ENCODE data around the gene ARMC6. TPM values are rescaled to one million over a fixed set of nuclear protein-coding genes. Genes with fewer than 3 reads are reported as not detected.

Gene ARMC6
- polyA plus RNA-seq, 1 donor from 2014 or later = 74.4 TPM

- Histone ChIP-seq H3K9me3 (ENCODE audit: low read length) (no peaks in the 10 kb centered on the region), H4K20me1 (ENCODE audit: insufficient read depth) (no peaks in the 10 kb centered on the region), H3F3A (ENCODE audit: insufficient read depth, low read length, poor library complexity, severe bottlenecking) (no peaks in the 10 kb centered on the region), H3K9ac (ENCODE audit: low read length) (peak overlapping the region; percentile 71), H2AFZ (ENCODE audit: low read depth, low read length) (peak overlapping the region; percentile 45), H3K4me3 (ENCODE audit: low read length) (peak overlapping the region; percentile 84), H3K79me2 (replicated peaks; ENCODE audit: insufficient read depth, low read length) (no peaks in the 10 kb centered on the region), H3K4me2 (ENCODE audit: low read length) (peak overlapping the region; percentile 94), H3K9me2 (ENCODE audit: insufficient read depth, low read length) (no peaks in the 10 kb centered on the region), H3K36me3 (ENCODE audit: insufficient read depth, low read length) (no peaks in the 10 kb centered on the region), H3K27me3 (ENCODE audit: insufficient read depth, low read depth, low read length) (no peaks in the 10 kb centered on the region), H3K27ac (ENCODE audit: low read length) (no peak overlapping the region)
- TF ChIP-seq EZH2 (IDR thresholded peaks at IDR 0.05; ENCODE audit: borderline replicate concordance, insufficient read depth, low read length, poor library complexity, severe bottlenecking) (no peak), EP300 (conservative IDR thresholded peaks at IDR 0.05; ENCODE audit: poor library complexity, severe bottlenecking) (no peak)
These were observed 31.7 kb downstream of the ARMC6 start for GRCh38 chr19:19064811-19065745.

- TF ChIP-seq POLR2AphosphoS5 (IDR thresholded peaks at IDR 0.05) (no peak), RAD21 (conservative IDR thresholded peaks at IDR 0.05) (no peak)
- Histone ChIP-seq H3K27ac (ENCODE audit: low read length) (no peak overlapping the region), H3K79me2 (replicated peaks; ENCODE audit: insufficient read depth, low read length) (no peaks in the 10 kb centered on the region), H3K36me3 (ENCODE audit: insufficient read depth, low read length) (no peaks in the 10 kb centered on the region), H3F3A (ENCODE audit: insufficient read depth, low read length, poor library complexity, severe bottlenecking) (no peaks in the 10 kb centered on the region), H3K4me2 (ENCODE audit: low read length) (no peak overlapping the region), H3K4me3 (ENCODE audit: low read length) (no peak overlapping the region), H3K9ac (ENCODE audit: low read length) (no peak overlapping the region), H4K20me1 (ENCODE audit: insufficient read depth) (no peaks in the 10 kb centered on the region), H3K9me3 (ENCODE audit: low read length) (no peaks in the 10 kb centered on the region), H3K27me3 (ENCODE audit: insufficient read depth, low read depth, low read length) (no peaks in the 10 kb centered on the region), H3K9me2 (ENCODE audit: insufficient read depth, low read length) (no peaks in the 10 kb centered on the region), H2AFZ (ENCODE audit: low read depth, low read length) (no peak overlapping the region)
These were observed 34.1 kb downstream of the ARMC6 start for GRCh38 chr19:19067276-19068072.

- H3K79me2 ChIP-seq (replicated peaks; ENCODE audit: insufficient read depth, low read length) = no peaks in the 10 kb centered on the region
- H3K9ac ChIP-seq (ENCODE audit: low read length) = no peak overlapping the region
- H4K20me1 ChIP-seq (ENCODE audit: insufficient read depth) = no peaks in the 10 kb centered on the region
- no peak overlapping the region for H2AFZ ChIP-seq (ENCODE audit: low read depth, low read length)
- H3K9me3 ChIP-seq (ENCODE audit: low read length) = no peaks in the 10 kb centered on the region
- H3K27me3 ChIP-seq (ENCODE audit: insufficient read depth, low read depth, low read length) = no peaks in the 10 kb centered on the region
- H3K4me3 ChIP-seq (ENCODE audit: low read length) = no peak overlapping the region
- no peaks in the 10 kb centered on the region for H3K9me2 ChIP-seq (ENCODE audit: insufficient read depth, low read length)
- H3F3A ChIP-seq (ENCODE audit: insufficient read depth, low read length, poor library complexity, severe bottlenecking) = no peaks in the 10 kb centered on the region
- H3K4me2 ChIP-seq (ENCODE audit: low read length) = no peak overlapping the region
- no peak for TF ChIP-seq MXI1 (conservative IDR thresholded peaks at IDR 0.05; ENCODE audit: poor library complexity, severe bottlenecking)
- TF ChIP-seq RAD21 (conservative IDR thresholded peaks at IDR 0.05) = no peak
- TF ChIP-seq REST (IDR thresholded peaks at IDR 0.05; ENCODE audit: borderline replicate concordance) = no peak
- TF ChIP-seq EP300 (conservative IDR thresholded peaks at IDR 0.05; ENCODE audit: poor library complexity, severe bottlenecking) = no peak
- no peak for TF ChIP-seq SMC3 (conservative IDR thresholded peaks at IDR 0.05; ENCODE audit: poor library complexity)
- TF ChIP-seq POLR2AphosphoS5 (IDR thresholded peaks at IDR 0.05) = no peak
- no peak for TF ChIP-seq CTCF (IDR thresholded peaks at IDR 0.05; ENCODE audit: poor library complexity, severe bottlenecking)
- TF ChIP-seq EZH2 (IDR thresholded peaks at IDR 0.05; ENCODE audit: borderline replicate concordance, insufficient read depth, low read length, poor library complexity, severe bottlenecking) = no peak
- no peak for TF ChIP-seq TAF1 (IDR thresholded peaks at IDR 0.05; ENCODE audit: low read depth)
- no peaks in the 10 kb centered on the region for H3K36me3 ChIP-seq (ENCODE audit: insufficient read depth, low read length)
- no peak overlapping the region for H3K27ac ChIP-seq (ENCODE audit: low read length)
These were observed 35.6 kb downstream of the ARMC6 start for GRCh38 chr19:19068659-19069654.
